H9 (cell line): ENCODE measurements around the gene KRTAP10-6. TPM values are rescaled to one million over a fixed set of nuclear protein-coding genes. Genes with fewer than 3 reads are reported as not detected.

Experiments
- DNase-seq: peaks from one replicate; pipeline ENCODE4 v3.0.0-alpha.2; 2017
- H2AFZ ChIP-seq: one replicate; pipeline ENCODE4 v1.6.1; 2013; ENCODE audit warnings: mild to moderate bottlenecking, low read length, control low read depth, moderate library complexity
- H2AK5ac ChIP-seq: 2 replicates; pipeline ENCODE4 v1.6.1; 2013; ENCODE audit warnings: low read length, control low read depth, mixed read lengths; ENCODE audit not compliant: insufficient read length
- H2BK120ac ChIP-seq: one replicate; pipeline ENCODE4 v1.6.1; 2013; ENCODE audit warnings: low read depth, mild to moderate bottlenecking, low read length, control low read depth, inconsistent platforms; ENCODE audit not compliant: poor library complexity, severe bottlenecking
- H2BK12ac ChIP-seq: 2 replicates; pipeline ENCODE4 v1.6.1; 2013; ENCODE audit warnings: low read length, control low read depth, mixed read lengths, low read depth; ENCODE audit not compliant: insufficient read length
- H2BK15ac ChIP-seq: 2 replicates; pipeline ENCODE4 v1.6.1; 2013; ENCODE audit warnings: low read depth, low read length, control low read depth
- H2BK20ac ChIP-seq: one replicate; pipeline ENCODE4 v1.6.1; 2013; ENCODE audit warnings: low read depth, mild to moderate bottlenecking, low read length, control low read depth, inconsistent platforms; ENCODE audit not compliant: poor library complexity, severe bottlenecking
- H2BK5ac ChIP-seq: 2 replicates; pipeline ENCODE4 v1.6.1; 2013; ENCODE audit warnings: low read length, control low read depth, mixed read lengths; ENCODE audit not compliant: insufficient read length
- H3K14ac ChIP-seq: 2 replicates; pipeline ENCODE4 v1.6.1; 2013; ENCODE audit warnings: low read length, control low read depth; ENCODE audit not compliant: insufficient read depth
- H3K18ac ChIP-seq: 2 replicates; pipeline ENCODE4 v1.6.1; 2013; ENCODE audit warnings: low read depth, mild to moderate bottlenecking, mixed read lengths, low read length, control low read depth; ENCODE audit not compliant: insufficient read length
- H3K23ac ChIP-seq: 2 replicates; pipeline ENCODE4 v1.6.1; 2013; ENCODE audit warnings: low read length, control low read depth, mixed read lengths, low read depth; ENCODE audit not compliant: insufficient read length
- H3K23me2 ChIP-seq: 2 replicates; pipeline ENCODE4 v1.6.1; 2013; ENCODE audit warnings: low read depth, mild to moderate bottlenecking, mixed read lengths, low read length, control low read depth; ENCODE audit not compliant: insufficient read length, poor library complexity, severe bottlenecking
- H3K27ac ChIP-seq: 2 replicates; pipeline ENCODE4 v1.5.1; 2013; ENCODE audit warnings: low read length, control low read depth, mixed read lengths, low read depth; ENCODE audit not compliant: insufficient read length
- H3K27me3 ChIP-seq: 2 replicates; pipeline ENCODE4 v1.6.1; 2013; ENCODE audit warnings: low read length, control low read depth, inconsistent platforms; ENCODE audit not compliant: insufficient read depth
- H3K4ac ChIP-seq: 2 replicates; pipeline ENCODE4 v1.6.1; 2013; ENCODE audit warnings: low read depth, mild to moderate bottlenecking, control low read depth, inconsistent platforms, low read length, moderate library complexity
- H3K4me1 ChIP-seq: 2 replicates; pipeline ENCODE4 v1.6.1; 2013; ENCODE audit warnings: low read length, control low read depth, inconsistent platforms; ENCODE audit not compliant: insufficient read depth
- H3K4me2 ChIP-seq: 2 replicates; pipeline ENCODE4 v1.6.1; 2013; ENCODE audit warnings: low read length, control low read depth, mixed read lengths; ENCODE audit not compliant: insufficient read length, insufficient read depth
- H3K56ac ChIP-seq: 2 replicates; pipeline ENCODE4 v1.6.1; 2013; ENCODE audit warnings: low read depth, mild to moderate bottlenecking, mixed read lengths, low read length, control low read depth; ENCODE audit not compliant: insufficient read length
- H3K79me1 ChIP-seq: 2 replicates; pipeline ENCODE4 v1.6.1; 2013; ENCODE audit warnings: low read depth, mild to moderate bottlenecking, moderate library complexity, low read length, control low read depth, inconsistent platforms; ENCODE audit not compliant: insufficient read depth, poor library complexity, severe bottlenecking
- H3K79me2 ChIP-seq: 2 replicates; pipeline ENCODE4 v1.6.1; 2013; ENCODE audit warnings: low read length, control low read depth, inconsistent platforms; ENCODE audit not compliant: insufficient read depth
- H3K9ac ChIP-seq: 2 replicates; pipeline ENCODE4 v1.6.1; 2013; ENCODE audit warnings: low read length, control low read depth, mixed read lengths; ENCODE audit not compliant: insufficient read length; ENCODE audit errors: extremely low read depth
- H3K9me3 ChIP-seq: one replicate; pipeline ENCODE4 v1.6.1; 2013; ENCODE audit warnings: low read depth, low read length, inconsistent platforms; ENCODE audit not compliant: control insufficient read depth
- H3T11ph ChIP-seq: one replicate; pipeline ENCODE4 v1.6.1; 2013; ENCODE audit warnings: mild to moderate bottlenecking, low read length, control low read depth, inconsistent platforms
- H4K20me1 ChIP-seq: one replicate; pipeline ENCODE4 v1.6.1; 2013; ENCODE audit not compliant: control insufficient read depth, insufficient read length, insufficient read depth
- H4K5ac ChIP-seq: 2 replicates; pipeline ENCODE4 v1.6.1; 2013; ENCODE audit warnings: low read depth, mild to moderate bottlenecking, mixed read lengths, low read length, control low read depth; ENCODE audit not compliant: insufficient read length
- H4K8ac ChIP-seq: replicated peaks from 2 replicates; pipeline ENCODE4 v1.6.1; 2013; ENCODE audit warnings: low read length, control low read depth, mixed read lengths, low read depth; ENCODE audit not compliant: insufficient read length
- H4K91ac ChIP-seq: 2 replicates; pipeline ENCODE4 v1.6.1; 2013; ENCODE audit warnings: low read depth, mild to moderate bottlenecking, moderate library complexity, mixed read lengths, low read length, control low read depth; ENCODE audit not compliant: insufficient read length
- H3K27ac Mint-ChIP-seq, 3 experiments: 2 replicates in 2 of 3; 3 replicates in 1 of 3; pipeline ENCODE4 v1.8.0; 2020 to 2021; ENCODE audit warnings: mixed read lengths in 3 of 3, mild to moderate bottlenecking in 1 of 3, moderate library complexity in 1 of 3
- H3K27me3 Mint-ChIP-seq: 2 replicates; pipeline ENCODE4 v1.8.0; 2021; ENCODE audit warnings: low read depth, mild to moderate bottlenecking, moderate library complexity, mixed read lengths
- H3K36me3 Mint-ChIP-seq, 3 experiments: 2 replicates in 2 of 3; 3 replicates in 1 of 3; pipeline ENCODE4 v1.8.0; 2020 to 2021; ENCODE audit warnings: low read depth in 3 of 3, mixed read lengths in 3 of 3; ENCODE audit not compliant: insufficient read depth in 1 of 3
- H3K4me1 Mint-ChIP-seq, 2 experiments: 2 replicates each; pipeline ENCODE4 v1.8.0; 2020; ENCODE audit warnings: mixed read lengths in 2 of 2
- H3K4me3 Mint-ChIP-seq, 2 experiments: 2 replicates in 1 of 2; 3 replicates in 1 of 2; pipeline ENCODE4 v1.8.0; 2020 to 2021; ENCODE audit warnings: mild to moderate bottlenecking in 2 of 2, mixed read lengths in 2 of 2, moderate library complexity in 1 of 2
- H3K9me3 Mint-ChIP-seq, 2 experiments: 2 replicates in 1 of 2; 3 replicates in 1 of 2; pipeline ENCODE4 v1.8.0; 2020; ENCODE audit warnings: mild to moderate bottlenecking in 2 of 2, mixed read lengths in 2 of 2, moderate library complexity in 1 of 2
- CTCF ChIP-seq: fragments of 200-600 bp; sonication (generic); conservative IDR thresholded peaks from 3 replicates; pipeline ENCODE4 v1.8.0; 2021; ENCODE audit warnings: antibody characterized with exemption, mild to moderate bottlenecking
- WGBS: extraction: QIAGEN DNeasy Blood & Tissue Kit; methylation state at CpG from one replicate; pipeline ENCODE4 v1.1.7; 2013; ENCODE audit warnings: missing lambda C conversion rate, low lambda C conversion rate, mixed read lengths; ENCODE audit not compliant: insufficient read length; ENCODE audit errors: extremely low coverage; 5-methylcytosine and 5-hydroxymethylcytosine counted together
- total RNA-seq: library from RNA; stranded (reverse); gene quantifications from 2 replicates; pipeline ENCODE4 v1.2.1, GENCODE V29; 2021

Gene KRTAP10-6
- total RNA-seq, 1 experiment from 2014 or later: not detected

- Histone ChIP-seq H3K27ac (no peak overlapping the region), H4K91ac (no peak overlapping the region), H3K56ac (no peak overlapping the region), H3K23ac (no peak overlapping the region), H2BK120ac (no peak overlapping the region), H2AFZ (no peak overlapping the region), H3K79me1 (no peaks in the 10 kb centered on the region), H3K27me3 (no peaks in the 10 kb centered on the region), H2AK5ac (no peak overlapping the region), H3T11ph (no peak overlapping the region), H3K79me2 (no peaks in the 10 kb centered on the region), H4K20me1 (no peaks in the 10 kb centered on the region), H3K23me2 (no peaks in the 10 kb centered on the region), H4K5ac (no peak overlapping the region), H3K9me3 (no peaks in the 10 kb centered on the region), H2BK20ac (no peak overlapping the region), H3K14ac (no peak overlapping the region), H3K4ac (no peak overlapping the region), H3K9ac (no peak overlapping the region), H2BK5ac (no peak overlapping the region), H3K4me2 (no peak overlapping the region), H3K18ac (no peak overlapping the region), H3K4me1 (no peaks in the 10 kb centered on the region; the same call in 1 of the 2 replicates), H4K8ac (no peak overlapping the region), H2BK12ac (no peak overlapping the region), H2BK15ac (no peak overlapping the region)
- H3K4me1 Mint-ChIP-seq: peaks cover 48 to 49% of the 10 kb centered on the region in 2 experiments
- TF ChIP-seq CTCF: no peak
- H3K4me3 Mint-ChIP-seq: no peak overlapping the region
- H3K27me3 Mint-ChIP-seq: no peaks in the 10 kb centered on the region; the same call in none of the 2 replicates
- peak overlapping the region in 1 of 3 experiments; percentile 60; a peak in 1 of 7 replicates for H3K27ac Mint-ChIP-seq
- H3K9me3 Mint-ChIP-seq: no peaks in the 10 kb centered on the region; a peak in 2 of 5 replicates
- 0 out of 7 replicates have a peak, but pooled peaks cover 0 to 4% (median 0%) of the 10 kb centered on the region in 3 experiments for H3K36me3 Mint-ChIP-seq
- DNase-seq: peak; percentile 24
- WGBS: no CpG with 5 or more reads among the region's 12 CpGs
Measured at GRCh38 chr21:44594406-44594916, 2.2 kb upstream of the KRTAP10-6 start.
